K562 (cell line): ENCODE data around the gene SLC52A1. TPM values are rescaled to one million over a fixed set of nuclear protein-coding genes. Genes with fewer than 3 reads are reported as not detected.

ENCODE experiments used
- CREM ChIP-seq: IDR thresholded peaks from 2 replicates; pipeline ENCODE4 v1.6.1; 2014; ENCODE audit warnings: antibody characterized with exemption, low read depth
- EP300 ChIP-seq: IDR thresholded peaks from 2 replicates; pipeline ENCODE4 v1.6.1; 2012; ENCODE audit warnings: low read length, improper control_type of control experiment
- HINFP ChIP-seq: fragments of 450-650 bp; conservative IDR thresholded peaks from 2 replicates; pipeline ENCODE4 v1.6.1; 2016; ENCODE audit warnings: missing genetic modification characterization, low read depth, mild to moderate bottlenecking, control low read depth, missing compliant biosample characterization
- KDM2B ChIP-seq: fragments of 250-450 bp; sonication (Bioruptor Pico); IDR thresholded peaks from 2 replicates; pipeline ENCODE4 v1.8.0; 2021; ENCODE audit warnings: mild to moderate bottlenecking, moderate library complexity
- MCM3 ChIP-seq: fragments of 450-650 bp; IDR thresholded peaks from 2 replicates; pipeline ENCODE4 v1.6.1; 2016
- MTA2 ChIP-seq: fragments of 450-650 bp; IDR thresholded peaks from 2 replicates; pipeline ENCODE4 v1.6.1; 2016; ENCODE audit warnings: low read depth
- RBM25 ChIP-seq: fragments of 200-400 bp; formaldehyde crosslinking; IDR thresholded peaks from 2 replicates; pipeline ENCODE4 v1.6.1; 2018; ENCODE audit warnings: low read length, low read depth, moderate library complexity; ENCODE audit not compliant: severe bottlenecking
- WHSC1 ChIP-seq: IDR thresholded peaks from one replicate; pipeline ENCODE4 v1.6.1; 2012; ENCODE audit warnings: low read length, control low read depth, inconsistent platforms
- ZHX1 ChIP-seq: fragments of 150-350 bp; conservative IDR thresholded peaks from 2 replicates; pipeline ENCODE4 v1.6.1; 2014; ENCODE audit warnings: low read length
- ZNF143 ChIP-seq: sonication (generic); formaldehyde crosslinking; IDR thresholded peaks from 2 replicates; pipeline ENCODE4 v1.9.0; 2022; ENCODE audit warnings: mild to moderate bottlenecking, missing genetic modification reagents
- ZNF224 ChIP-seq: sonication (generic); formaldehyde crosslinking; IDR thresholded peaks from 2 replicates; pipeline ENCODE4 v1.8.0; 2022; ENCODE audit warnings: mild to moderate bottlenecking, missing genetic modification reagents
- ZNF444 ChIP-seq: fragments of 250-450 bp; sonication (Bioruptor Pico); IDR thresholded peaks from 2 replicates; pipeline ENCODE4 v1.4.0; 2020; ENCODE audit warnings: mild to moderate bottlenecking, moderate library complexity
- polyA plus RNA-seq, 8 experiments: library from polyadenylated mRNA; depleted of rRNA in 4 of 8; stranded (reverse) in 5 of 8; unstranded in 3 of 8; fragments of >200 nt; fragmentation: Nextera tagmentation in 2 of 8; fragmentation: Illumina TruSeq in 1 of 8; extraction: Ambion mirVana in 2 of 8; extraction: Trizol in 1 of 8; gene quantifications; 2 replicates each; pipeline versions ENCODE4 v1.2.1 to v1.2.3, GENCODE V29; 2011 to 2014; ENCODE audit warnings: inconsistent platforms in 1 of 8, missing spikeins in 1 of 8
- total RNA-seq, 7 experiments: library from RNA; depleted of rRNA in 6 of 7; stranded (reverse); fragments of >200 nt in 6 of 7; fragmentation: Illumina TruSeq in 2 of 7; extraction: Trizol in 2 of 7; gene quantifications; 2 replicates each; pipeline versions ENCODE4 v1.2.1 to v1.2.3, GENCODE V29; 2011 to 2021; ENCODE audit warnings: low replicate concordance in 1 of 7
- TF ChIP-seq, protein P1 (sequence below), 3 experiments: fragments of 200-800 bp in 1 of 3; fragments of 250-450 bp in 1 of 3; fragments of 450-650 bp in 1 of 3; sonication (Bioruptor Pico) in 1 of 3; sonication (Bioruptor generic) in 1 of 3; formaldehyde crosslinking in 1 of 3; IDR thresholded peaks; 2 replicates each; pipeline versions ENCODE4 v1.6.1 to v1.8.0; 2016 to 2022; ENCODE audit warnings: mild to moderate bottlenecking in 2 of 3, missing genetic modification characterization in 2 of 3, missing compliant biosample characterization in 1 of 3, moderate library complexity in 1 of 3
- TF ChIP-seq, protein P2 (sequence below): fragments of 250-450 bp; sonication (Bioruptor Pico); IDR thresholded peaks from 2 replicates; pipeline ENCODE4 v1.9.0; 2021; ENCODE audit warnings: mild to moderate bottlenecking, inconsistent platforms

SLC52A1 gene
- total and polyA plus RNA-seq, 9 of the 15 experiments (the other 6 are each of a cell fraction or from before 2014, with no cell fraction given): 0.04 TPM; not detected in 8

DNA sequence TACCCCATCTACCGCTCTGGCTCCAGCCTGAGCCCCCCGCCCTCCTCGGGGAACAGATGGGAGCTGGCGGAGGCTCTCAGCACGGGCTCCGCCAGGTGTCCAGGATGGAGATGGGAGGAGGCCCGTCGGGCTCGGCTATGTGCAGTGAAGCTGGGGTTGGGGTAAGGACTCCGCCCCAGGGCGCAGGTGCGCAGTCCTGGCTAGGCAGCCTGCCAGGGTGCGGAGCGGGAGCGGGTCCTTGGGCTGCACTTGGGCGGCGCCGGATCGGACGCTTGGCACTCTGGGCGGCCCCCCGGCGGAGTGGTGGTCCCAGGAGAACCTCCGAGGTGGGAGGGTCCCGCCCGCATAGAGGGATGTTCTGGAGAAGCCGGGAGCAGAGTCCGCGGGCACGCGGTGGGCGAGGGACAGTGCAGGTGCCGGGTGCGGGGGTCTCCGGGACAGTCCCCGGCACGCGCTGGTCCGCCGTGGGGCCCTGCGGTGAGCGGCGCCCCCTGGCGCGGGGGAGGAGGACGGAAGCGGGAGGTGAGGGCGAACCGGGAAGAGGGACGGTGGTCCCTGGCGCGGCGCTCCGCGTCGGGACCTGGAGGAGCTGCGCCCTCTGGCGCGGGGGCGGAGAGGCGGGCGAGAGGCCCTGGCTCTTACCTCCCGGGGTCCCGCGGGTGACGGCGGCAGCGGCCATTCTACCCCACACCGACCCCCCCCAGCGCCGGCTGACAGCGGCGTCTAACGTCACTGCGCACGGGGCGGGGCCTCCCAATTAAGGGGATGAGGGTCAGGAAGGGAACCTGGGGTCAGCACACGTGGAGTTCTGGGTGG lies 48.1 kb downstream of the SLC52A1 start, which contains the start of gene CAMTA2 (continued):
- TF ChIP-seq, protein P1, sequence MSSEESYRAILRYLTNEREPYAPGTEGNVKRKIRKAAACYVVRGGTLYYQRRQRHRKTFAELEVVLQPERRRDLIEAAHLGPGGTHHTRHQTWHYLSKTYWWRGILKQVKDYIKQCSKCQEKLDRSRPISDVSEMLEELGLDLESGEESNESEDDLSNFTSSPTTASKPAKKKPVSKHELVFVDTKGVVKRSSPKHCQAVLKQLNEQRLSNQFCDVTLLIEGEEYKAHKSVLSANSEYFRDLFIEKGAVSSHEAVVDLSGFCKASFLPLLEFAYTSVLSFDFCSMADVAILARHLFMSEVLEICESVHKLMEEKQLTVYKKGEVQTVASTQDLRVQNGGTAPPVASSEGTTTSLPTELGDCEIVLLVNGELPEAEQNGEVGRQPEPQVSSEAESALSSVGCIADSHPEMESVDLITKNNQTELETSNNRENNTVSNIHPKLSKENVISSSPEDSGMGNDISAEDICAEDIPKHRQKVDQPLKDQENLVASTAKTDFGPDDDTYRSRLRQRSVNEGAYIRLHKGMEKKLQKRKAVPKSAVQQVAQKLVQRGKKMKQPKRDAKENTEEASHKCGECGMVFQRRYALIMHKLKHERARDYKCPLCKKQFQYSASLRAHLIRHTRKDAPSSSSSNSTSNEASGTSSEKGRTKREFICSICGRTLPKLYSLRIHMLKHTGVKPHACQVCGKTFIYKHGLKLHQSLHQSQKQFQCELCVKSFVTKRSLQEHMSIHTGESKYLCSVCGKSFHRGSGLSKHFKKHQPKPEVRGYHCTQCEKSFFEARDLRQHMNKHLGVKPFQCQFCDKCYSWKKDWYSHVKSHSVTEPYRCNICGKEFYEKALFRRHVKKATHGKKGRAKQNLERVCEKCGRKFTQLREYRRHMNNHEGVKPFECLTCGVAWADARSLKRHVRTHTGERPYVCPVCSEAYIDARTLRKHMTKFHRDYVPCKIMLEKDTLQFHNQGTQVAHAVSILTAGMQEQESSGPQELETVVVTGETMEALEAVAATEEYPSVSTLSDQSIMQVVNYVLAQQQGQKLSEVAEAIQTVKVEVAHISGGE (CRISPR knock-in tag; IDR thresholded peaks at IDR 0.05): peak in 1 of 3 experiments; percentile 63; a peak in 1 of 6 replicates
- no peak for TF ChIP-seq WHSC1
- TF ChIP-seq MCM3: no peak
- peak; percentile 33; the same call in 1 of the 2 replicates for TF ChIP-seq EP300
- no peak for TF ChIP-seq HINFP
- TF ChIP-seq ZNF444 (CRISPR knock-in tag): no peak
- TF ChIP-seq ZNF143: no peak
- peak; percentile 74; the same call in 1 of the 2 replicates for TF ChIP-seq KDM2B (CRISPR knock-in tag)
- TF ChIP-seq RBM25: peak; percentile 24
- peak; percentile 87 for TF ChIP-seq CREM
- TF ChIP-seq, protein P2, sequence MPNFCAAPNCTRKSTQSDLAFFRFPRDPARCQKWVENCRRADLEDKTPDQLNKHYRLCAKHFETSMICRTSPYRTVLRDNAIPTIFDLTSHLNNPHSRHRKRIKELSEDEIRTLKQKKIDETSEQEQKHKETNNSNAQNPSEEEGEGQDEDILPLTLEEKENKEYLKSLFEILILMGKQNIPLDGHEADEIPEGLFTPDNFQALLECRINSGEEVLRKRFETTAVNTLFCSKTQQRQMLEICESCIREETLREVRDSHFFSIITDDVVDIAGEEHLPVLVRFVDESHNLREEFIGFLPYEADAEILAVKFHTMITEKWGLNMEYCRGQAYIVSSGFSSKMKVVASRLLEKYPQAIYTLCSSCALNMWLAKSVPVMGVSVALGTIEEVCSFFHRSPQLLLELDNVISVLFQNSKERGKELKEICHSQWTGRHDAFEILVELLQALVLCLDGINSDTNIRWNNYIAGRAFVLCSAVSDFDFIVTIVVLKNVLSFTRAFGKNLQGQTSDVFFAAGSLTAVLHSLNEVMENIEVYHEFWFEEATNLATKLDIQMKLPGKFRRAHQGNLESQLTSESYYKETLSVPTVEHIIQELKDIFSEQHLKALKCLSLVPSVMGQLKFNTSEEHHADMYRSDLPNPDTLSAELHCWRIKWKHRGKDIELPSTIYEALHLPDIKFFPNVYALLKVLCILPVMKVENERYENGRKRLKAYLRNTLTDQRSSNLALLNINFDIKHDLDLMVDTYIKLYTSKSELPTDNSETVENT (CRISPR knock-in tag): peak; percentile 98
- 0 out of 2 replicates have a peak, but pooled peaks have one; percentile 12 for TF ChIP-seq MTA2
- no peak for TF ChIP-seq ZHX1
- no peak for TF ChIP-seq ZNF224 (CRISPR knock-in tag)
